CD4-positive, alpha-beta T cell (primary cell): ENCODE measurements around the gene IQGAP2. TPM values are rescaled to one million over a fixed set of nuclear protein-coding genes. Genes with fewer than 3 reads are reported as not detected.

ENCODE experiments used
- ATAC-seq: fragments of 200-7000 bp; cut with Tn5 transposase; one replicate; pipeline ENCODE4 v1.10.0; 2022; ENCODE audit warnings: mild to moderate bottlenecking; ENCODE audit not compliant: poor library complexity
- CTCF ChIA-PET: fragments of 350-600 bp; sonication (Branson Sonifier 250); formaldehyde crosslinking; loops from one replicate; lab custom pipeline; 2021; ENCODE audit warnings: antibody characterized with exemption, inconsistent platforms; lab: Charles Lee
- POLR2A ChIA-PET: fragments of 350-600 bp; sonication (Branson Sonifier 250); formaldehyde crosslinking; loops from one replicate; lab custom pipeline; 2021; ENCODE audit warnings: antibody characterized with exemption, inconsistent platforms; lab: Charles Lee
- DNase-seq, 14 experiments: peaks; one replicate each; pipeline ENCODE4 v3.0.0-alpha.2; 2013 to 2020; ENCODE audit warnings: mixed read lengths in 2 of 14
- H3K27ac ChIP-seq, 2 donors: one replicate each; pipeline versions ENCODE4 v1.5.1 to v1.7.0; 2013; ENCODE audit warnings: low read length in 2 of 2, low read depth in 1 of 2, mild to moderate bottlenecking in 1 of 2
- H3K27me3 ChIP-seq, 2 experiments: 1 replicate in 1 of 2; 2 replicates in 1 of 2; pipeline versions ENCODE4 v1.6.1 to v1.7.0; 2013; ENCODE audit warnings: low read length in 2 of 2, control low read depth in 1 of 2, mild to moderate bottlenecking in 1 of 2, moderate library complexity in 1 of 2; ENCODE audit not compliant: insufficient read depth in 2 of 2, control insufficient read depth in 1 of 2
- H3K36me3 ChIP-seq: one replicate; pipeline ENCODE4 v1.6.1; 2013; ENCODE audit warnings: low read length, control low read depth; ENCODE audit not compliant: insufficient read depth
- H3K4me1 ChIP-seq: one replicate; pipeline ENCODE4 v1.6.1; 2013; ENCODE audit warnings: low read length, control low read depth; ENCODE audit not compliant: insufficient read depth
- H3K4me3 ChIP-seq: one replicate; pipeline ENCODE4 v1.5.1; 2013; ENCODE audit warnings: mild to moderate bottlenecking, low read length, moderate library complexity
- H3K9me3 ChIP-seq, 2 experiments: 1 replicate in 1 of 2; 2 replicates in 1 of 2; pipeline versions ENCODE4 v1.6.1 to v1.7.0; 2013; ENCODE audit warnings: low read length in 2 of 2, mild to moderate bottlenecking in 2 of 2, control low read depth in 1 of 2, moderate library complexity in 1 of 2; ENCODE audit not compliant: control insufficient read depth in 1 of 2, insufficient read depth in 1 of 2
- H3K27ac Mint-ChIP-seq: one replicate; pipeline ENCODE4 v1.8.0; 2020; ENCODE audit warnings: mixed read lengths
- H3K27me3 Mint-ChIP-seq: one replicate; pipeline ENCODE4 v1.8.0; 2021; ENCODE audit warnings: mixed read lengths
- H3K36me3 Mint-ChIP-seq: one replicate; pipeline ENCODE4 v1.8.0; 2021; ENCODE audit warnings: low read depth, mixed read lengths
- H3K4me1 Mint-ChIP-seq: one replicate; pipeline ENCODE4 v1.8.0; 2021; ENCODE audit warnings: low read depth, mixed read lengths
- H3K4me3 Mint-ChIP-seq: one replicate; pipeline ENCODE4 v1.8.0; 2020; ENCODE audit warnings: mild to moderate bottlenecking, mixed read lengths
- H3K9me3 Mint-ChIP-seq: one replicate; pipeline ENCODE4 v1.8.0; 2020; ENCODE audit warnings: mixed read lengths
- intact Hi-C, 2 experiments: fragments of 100-400 bp; cut with DNase I in 1 of 2; cut with micrococcal nuclease in 1 of 2; formaldehyde crosslinking; loops; one replicate each; pipeline versions ENCODE4 v1.15.1 to v1.9.0; 2023 to 2025; cut with DNase I, micrococcal nuclease
- total RNA-seq, 174 experiments: library from RNA in 2 of 174; stranded (reverse) in 2 of 174; gene quantifications; one replicate each; pipeline ENCODE4 v1.2.3 and lab custom pipeline; 2021 to 2026
- TF ChIP-seq, protein P1 (sequence below): fragments of 200-600 bp; IDR thresholded peaks from one replicate; pipeline ENCODE4 v1.8.0; 2022; ENCODE audit warnings: antibody characterized with exemption, mild to moderate bottlenecking

The IQGAP2 gene
- total RNA-seq, 2 experiments from 2014 or later: 58.8 TPM

DNA sequence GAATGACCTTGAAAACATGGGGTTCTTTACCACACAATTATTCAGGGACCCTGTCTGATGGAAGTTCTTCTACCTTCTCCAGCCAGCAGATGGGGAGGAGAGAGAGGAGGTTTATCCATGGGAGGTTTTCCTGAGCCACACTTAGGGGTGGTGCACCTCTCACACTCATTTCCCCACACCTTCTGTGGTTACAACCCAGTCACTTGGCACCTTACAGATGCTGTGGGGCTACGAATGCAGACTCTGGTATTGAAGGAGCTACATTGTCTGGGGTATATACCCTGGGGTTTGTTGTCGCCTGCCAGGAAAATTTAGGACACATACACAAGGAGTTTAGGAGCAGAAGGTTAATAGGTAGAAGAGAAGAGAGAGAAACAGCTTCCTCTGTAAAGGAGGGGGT lies 152.6 kb downstream of the IQGAP2 start:
- Mint-ChIP-seq H3K4me3 (no peak overlapping the region), H3K27me3 (no peaks in the 10 kb centered on the region), H3K36me3 (peaks cover 36% of the 10 kb centered on the region), H3K4me1 (peaks cover 43% of the 10 kb centered on the region), H3K27ac (no peak overlapping the region), H3K9me3 (no peaks in the 10 kb centered on the region)
- Histone ChIP-seq H3K27ac (no peak overlapping the region), H3K27me3 (no peaks in the 10 kb centered on the region), H3K9me3 (no peaks in the 10 kb centered on the region), H3K36me3 (peaks cover 19% of the 10 kb centered on the region), H3K4me1 (peaks cover 9% of the 10 kb centered on the region), H3K4me3 (no peak overlapping the region)
- intact Hi-C loops: no loop called here
- CTCF ChIA-PET: interaction anchor here (1.0 kb wide), 1 partner anchor 28 kb away, joined by 3 read pairs; no protein-coding TSS in a partner anchor
- ATAC-seq (no peak), DNase-seq (no peak)
- POLR2A ChIA-PET: interaction anchor here (0.9 kb wide), 1 partner anchor 8 kb away, joined by 3 read pairs; no protein-coding TSS in a partner anchor
- TF ChIP-seq, protein P1, sequence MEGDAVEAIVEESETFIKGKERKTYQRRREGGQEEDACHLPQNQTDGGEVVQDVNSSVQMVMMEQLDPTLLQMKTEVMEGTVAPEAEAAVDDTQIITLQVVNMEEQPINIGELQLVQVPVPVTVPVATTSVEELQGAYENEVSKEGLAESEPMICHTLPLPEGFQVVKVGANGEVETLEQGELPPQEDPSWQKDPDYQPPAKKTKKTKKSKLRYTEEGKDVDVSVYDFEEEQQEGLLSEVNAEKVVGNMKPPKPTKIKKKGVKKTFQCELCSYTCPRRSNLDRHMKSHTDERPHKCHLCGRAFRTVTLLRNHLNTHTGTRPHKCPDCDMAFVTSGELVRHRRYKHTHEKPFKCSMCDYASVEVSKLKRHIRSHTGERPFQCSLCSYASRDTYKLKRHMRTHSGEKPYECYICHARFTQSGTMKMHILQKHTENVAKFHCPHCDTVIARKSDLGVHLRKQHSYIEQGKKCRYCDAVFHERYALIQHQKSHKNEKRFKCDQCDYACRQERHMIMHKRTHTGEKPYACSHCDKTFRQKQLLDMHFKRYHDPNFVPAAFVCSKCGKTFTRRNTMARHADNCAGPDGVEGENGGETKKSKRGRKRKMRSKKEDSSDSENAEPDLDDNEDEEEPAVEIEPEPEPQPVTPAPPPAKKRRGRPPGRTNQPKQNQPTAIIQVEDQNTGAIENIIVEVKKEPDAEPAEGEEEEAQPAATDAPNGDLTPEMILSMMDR: no peak

DNA sequence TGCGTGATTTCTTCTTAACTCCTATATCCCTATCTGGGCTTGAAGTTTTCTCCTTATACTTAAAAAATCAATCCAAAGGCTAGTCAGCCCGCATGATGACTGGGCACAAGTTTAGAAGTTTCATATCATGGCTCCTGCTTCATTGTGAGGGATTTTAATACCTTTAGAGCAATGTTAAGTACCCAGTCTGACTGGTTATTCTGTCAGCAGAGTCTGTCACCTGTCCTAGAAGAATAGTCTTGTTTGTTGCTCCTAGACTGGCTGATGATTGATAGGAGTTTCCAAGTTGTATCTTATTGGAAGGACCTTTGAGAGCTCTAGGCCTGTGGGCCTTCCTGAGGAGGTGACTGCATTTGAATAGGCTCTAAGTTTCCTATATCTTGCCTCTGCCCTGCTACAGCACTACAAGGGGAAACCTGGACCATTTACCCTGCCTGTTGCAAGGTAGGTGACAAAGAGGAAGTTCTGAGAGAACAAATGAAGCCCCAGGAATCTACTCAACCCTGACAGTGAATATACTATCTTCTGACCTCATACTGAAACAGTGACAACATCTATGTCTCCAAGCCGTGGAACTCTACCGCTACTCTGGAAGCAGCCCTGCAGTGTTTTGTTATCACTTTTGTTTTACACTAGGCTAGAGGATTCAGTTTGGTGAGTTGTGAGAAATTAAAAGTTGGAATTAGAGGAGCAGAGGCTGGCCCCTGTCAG lies 153.6 kb downstream of the IQGAP2 start:
- Histone ChIP-seq H3K36me3 (peaks cover 22% of the 10 kb centered on the region), H3K4me3 (no peak overlapping the region), H3K27me3 (no peaks in the 10 kb centered on the region), H3K9me3 (no peaks in the 10 kb centered on the region), H3K4me1 (peaks cover 9% of the 10 kb centered on the region), H3K27ac (no peak overlapping the region)
- peaks cover 44% of the 10 kb centered on the region for H3K36me3 Mint-ChIP-seq
- TF ChIP-seq, protein P1: no peak
- no peaks in the 10 kb centered on the region for H3K9me3 Mint-ChIP-seq
- H3K27me3 Mint-ChIP-seq: no peaks in the 10 kb centered on the region
- DNase-seq (no peak), ATAC-seq (no peak)
- POLR2A ChIA-PET: no interaction called here
- CTCF ChIA-PET: no interaction called here
- no peak overlapping the region for H3K4me3 Mint-ChIP-seq
- peak overlapping the region; percentile 64 for H3K27ac Mint-ChIP-seq
- H3K4me1 Mint-ChIP-seq: peaks cover 43% of the 10 kb centered on the region
- intact Hi-C loops: no loop called here

DNA sequence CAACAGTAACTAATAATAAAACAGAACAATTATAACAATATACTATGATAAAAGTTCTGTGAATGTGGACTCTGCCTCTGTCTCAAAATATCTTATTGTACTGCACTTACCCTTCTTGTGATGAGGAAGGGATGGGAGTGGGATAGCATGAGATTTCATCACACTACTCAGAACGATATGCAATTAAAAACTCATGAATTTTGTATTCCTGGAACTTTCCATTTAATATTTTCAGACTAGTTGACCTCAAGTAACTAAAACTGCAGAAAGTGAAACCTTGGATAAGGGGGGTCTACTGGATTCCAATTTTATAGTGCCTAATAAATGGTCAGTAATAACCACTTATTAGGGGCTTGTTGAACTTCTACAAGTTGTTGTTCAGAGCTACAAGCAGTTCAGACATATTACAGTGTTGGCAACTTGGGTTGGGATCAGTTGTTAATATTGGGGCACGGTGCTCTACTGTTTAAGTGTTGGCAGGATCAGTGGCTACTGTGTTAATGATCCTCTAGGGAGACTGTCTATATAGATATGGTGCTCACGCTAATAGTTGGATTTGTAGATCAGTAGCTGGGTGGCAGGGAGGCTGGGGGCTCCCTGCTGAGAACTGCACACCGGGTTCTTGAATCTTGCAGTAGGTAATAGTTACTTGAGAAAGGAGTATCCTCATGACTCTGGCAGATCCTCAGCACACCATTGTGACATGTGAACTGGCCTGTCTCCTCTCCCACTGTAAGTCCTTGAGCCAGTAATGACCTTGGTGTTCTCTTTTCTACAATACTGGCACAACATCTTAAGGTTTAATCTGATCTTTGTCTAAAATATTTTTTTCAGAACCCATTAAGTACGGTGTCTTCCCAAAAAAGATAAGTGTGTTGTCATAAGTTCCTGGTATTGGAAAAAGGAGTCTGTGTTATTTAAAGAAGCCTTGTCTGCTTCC lies 158.1 kb downstream of the IQGAP2 start:
- Histone ChIP-seq H3K27me3 (no peaks in the 10 kb centered on the region), H3K4me1 (peaks cover under 1% of the 10 kb centered on the region), H3K36me3 (peaks cover 57% of the 10 kb centered on the region), H3K9me3 (no peaks in the 10 kb centered on the region), H3K4me3 (no peak overlapping the region), H3K27ac (no peak overlapping the region)
- Mint-ChIP-seq H3K9me3 (no peaks in the 10 kb centered on the region), H3K36me3 (peaks cover 72% of the 10 kb centered on the region), H3K27me3 (no peaks in the 10 kb centered on the region), H3K4me1 (peaks cover 25% of the 10 kb centered on the region), H3K4me3 (no peak overlapping the region), H3K27ac (no peak overlapping the region)
- TF ChIP-seq, protein P1: no peak
- ChIA-PET CTCF (interaction anchor here (0.8 to 1.0 kb wide), 2 partner anchors 22 to 157 kb away, joined by 3 read pairs; no protein-coding TSS in a partner anchor), POLR2A (no interaction called here)
- ATAC-seq (no peak), DNase-seq (no peak)
- intact Hi-C loops: no loop called here
